HCT116 (cell line): ENCODE measurements around the gene PHLDB3.
A peak's percentile ranks its signal among the peaks of the same experiment; 100 is the strongest.

Experiments
- CTCF ChIP-seq, 3 experiments: fragments of 200-600 bp in 1 of 3; sonication (generic) in 1 of 3; IDR thresholded peaks in 2 of 3; conservative IDR thresholded peaks in 1 of 3; 2 replicates each; pipeline ENCODE4 v1.5.1; 2012 to 2017; ENCODE audit warnings: low read depth in 2 of 3, low read length in 2 of 3, antibody characterized with exemption in 1 of 3, borderline replicate concordance in 1 of 3, control low read depth in 1 of 3, mild to moderate bottlenecking in 1 of 3, mixed read lengths in 1 of 3, mixed run types in 1 of 3, moderate library complexity in 1 of 3; ENCODE audit not compliant: insufficient read depth in 1 of 3
- ELF1 ChIP-seq: IDR thresholded peaks from 2 replicates; pipeline ENCODE4 v1.6.1; 2012; ENCODE audit warnings: low read depth, borderline replicate concordance
- EZH2 ChIP-seq: fragments of 200-600 bp; sonication (generic); IDR thresholded peaks from 2 replicates; pipeline ENCODE4 v1.6.1; 2017; ENCODE audit warnings: antibody characterized with exemption, mixed run types
- POLR2A ChIP-seq: IDR thresholded peaks from 2 replicates; pipeline ENCODE4 v1.7.0; 2011; ENCODE audit warnings: borderline replicate concordance; ENCODE audit not compliant: insufficient read depth, insufficient read length; ENCODE audit errors: extremely low read depth
- RAD21 ChIP-seq: IDR thresholded peaks from 2 replicates; pipeline ENCODE4 v1.6.1; 2012; ENCODE audit warnings: low read depth, mild to moderate bottlenecking
- SP1 ChIP-seq: IDR thresholded peaks from 2 replicates; pipeline ENCODE4 v1.6.1; 2012; ENCODE audit warnings: low read depth
- TCF7L2 ChIP-seq: IDR thresholded peaks from 2 replicates; pipeline ENCODE4 v1.7.0; 2011; ENCODE audit warnings: borderline replicate concordance, inconsistent platforms; ENCODE audit not compliant: insufficient read depth, insufficient read length; ENCODE audit errors: extremely low read depth
- YY1 ChIP-seq: IDR thresholded peaks from 2 replicates; pipeline ENCODE4 v1.6.1; 2011; ENCODE audit warnings: low read length, low read depth, moderate library complexity, mild to moderate bottlenecking; ENCODE audit not compliant: insufficient replicate concordance; ENCODE audit errors: extremely low read depth
- TF ChIP-seq, protein P1 (sequence below): IDR thresholded peaks from 2 replicates; pipeline ENCODE4 v1.6.1; 2012

DNA sequence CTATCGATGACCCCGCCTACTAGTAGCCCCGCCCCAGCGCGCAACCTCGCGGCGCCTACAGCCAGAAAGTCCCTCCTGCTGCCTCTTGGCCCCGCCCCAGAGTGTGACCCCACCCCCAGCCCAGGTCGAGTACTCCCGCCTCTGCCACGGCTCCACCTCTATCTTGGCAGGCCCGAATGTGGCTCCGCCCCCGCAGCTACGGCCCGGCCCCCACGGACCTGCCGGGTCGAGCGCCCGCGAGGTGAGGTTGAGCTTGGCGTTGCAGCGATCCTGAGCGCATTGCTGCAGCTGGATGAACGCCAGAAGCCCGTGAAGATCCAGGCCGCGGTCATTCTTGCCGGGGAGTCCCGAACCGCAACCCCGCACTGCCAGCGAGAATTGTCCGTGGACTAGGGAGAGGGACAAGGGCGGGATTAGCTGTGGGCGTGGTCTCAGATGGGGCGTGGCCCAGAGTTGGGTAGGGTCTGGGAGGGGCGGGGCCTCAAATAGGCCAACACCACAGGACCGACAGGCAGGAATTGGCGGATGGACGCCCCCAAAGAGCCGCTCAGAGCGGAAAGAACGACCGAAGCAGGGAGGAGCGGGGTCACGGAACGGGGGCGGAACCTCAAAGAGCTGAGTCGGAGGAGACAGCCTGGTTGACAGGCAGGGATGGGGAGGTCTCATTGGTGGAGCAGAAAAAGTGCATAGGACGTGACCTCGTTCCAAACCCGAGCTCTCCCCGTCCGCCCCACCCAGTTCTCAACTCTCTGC, 41.0 kb downstream of the PHLDB3 start:
- no peak for TF ChIP-seq CTCF (IDR thresholded peaks at IDR 0.05 in 2 of 3, conservative IDR thresholded peaks at IDR 0.05 in 1 of 3; ENCODE audit: borderline replicate concordance in 1 of 3, insufficient read depth in 1 of 3, low read depth in 2 of 3, low read length in 2 of 3)
- TF ChIP-seq POLR2A, result no peak
- TF ChIP-seq, protein P1, sequence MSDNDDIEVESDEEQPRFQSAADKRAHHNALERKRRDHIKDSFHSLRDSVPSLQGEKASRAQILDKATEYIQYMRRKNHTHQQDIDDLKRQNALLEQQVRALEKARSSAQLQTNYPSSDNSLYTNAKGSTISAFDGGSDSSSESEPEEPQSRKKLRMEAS, result no peak
- no peak for TF ChIP-seq RAD21
- TF ChIP-seq ELF1, result no peak
- TF ChIP-seq EZH2, result no peak
- TF ChIP-seq TCF7L2, result peak; percentile 64
- TF ChIP-seq YY1, result no peak
- 0 out of 2 replicates have a peak, but pooled peaks have one; percentile 7 for TF ChIP-seq SP1
